CD4-positive, alpha-beta T cell treated with Interleukin-6 for 4 hours (primary cell): ENCODE measurements around the gene ANKS1A.

ENCODE experiments used
- DNase-seq: peaks from one replicate; pipeline ENCODE4 v3.0.0-alpha.2; 2020; ENCODE audit warnings: mixed read lengths

Gene ANKS1A

DNA sequence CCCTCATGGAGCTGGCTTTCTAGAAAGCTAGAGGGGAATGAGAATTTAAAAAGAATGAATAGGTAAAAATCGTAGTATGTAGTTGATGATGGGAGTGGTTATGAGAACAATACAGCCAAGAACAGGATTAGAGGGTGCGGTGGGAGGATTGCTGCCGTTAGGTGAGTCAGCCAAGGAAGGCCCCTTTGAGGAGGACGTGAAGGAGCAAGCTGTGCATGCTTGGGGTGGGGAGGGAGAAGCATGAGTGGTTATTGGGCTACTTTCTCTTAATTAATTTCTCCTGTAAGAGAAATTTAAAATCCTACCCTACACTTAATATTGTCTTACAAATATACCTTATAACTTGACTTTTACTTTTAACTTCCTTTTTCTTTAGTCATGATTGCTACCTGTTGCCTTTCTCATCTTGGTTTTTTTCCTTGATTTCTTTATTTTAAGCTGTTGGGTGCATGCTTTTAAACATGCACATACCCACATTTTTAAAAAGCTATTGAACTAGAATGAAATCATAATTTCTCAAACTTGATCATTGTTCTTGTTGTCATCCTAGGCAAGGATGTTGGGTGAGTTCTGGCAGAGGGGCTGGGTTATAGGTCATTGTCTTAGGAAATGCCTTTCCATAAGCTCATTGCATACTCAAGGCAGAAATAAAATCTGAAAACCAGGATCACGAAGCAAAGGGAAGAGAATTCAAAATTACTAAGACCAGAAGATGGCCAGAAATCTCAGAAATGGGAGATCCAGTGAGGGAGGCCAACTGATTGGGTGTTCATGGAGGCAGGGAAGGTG is 137.6 kb downstream of the ANKS1A start:
- DNase-seq, result no peak

DNA sequence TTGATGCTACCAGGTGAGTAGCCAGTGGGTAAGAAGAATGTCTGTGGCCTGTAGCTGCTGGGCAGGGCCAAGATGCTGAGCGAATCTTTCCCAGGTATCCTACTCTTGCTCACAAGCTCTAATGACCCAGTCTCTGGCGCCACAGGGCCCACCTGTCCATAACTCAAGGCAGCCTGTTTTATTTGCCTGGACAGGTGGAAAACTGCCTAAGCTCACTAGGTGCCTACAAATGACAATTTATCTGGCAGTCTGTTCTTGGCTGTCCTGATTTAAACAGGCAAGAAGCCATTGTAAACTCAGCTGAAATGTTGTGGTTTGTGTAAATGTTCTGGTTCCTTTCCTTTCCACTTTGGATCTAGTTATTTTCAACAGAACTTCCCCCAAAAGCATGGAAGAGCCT is 138.8 kb downstream of the ANKS1A start:
- no peak for DNase-seq

DNA sequence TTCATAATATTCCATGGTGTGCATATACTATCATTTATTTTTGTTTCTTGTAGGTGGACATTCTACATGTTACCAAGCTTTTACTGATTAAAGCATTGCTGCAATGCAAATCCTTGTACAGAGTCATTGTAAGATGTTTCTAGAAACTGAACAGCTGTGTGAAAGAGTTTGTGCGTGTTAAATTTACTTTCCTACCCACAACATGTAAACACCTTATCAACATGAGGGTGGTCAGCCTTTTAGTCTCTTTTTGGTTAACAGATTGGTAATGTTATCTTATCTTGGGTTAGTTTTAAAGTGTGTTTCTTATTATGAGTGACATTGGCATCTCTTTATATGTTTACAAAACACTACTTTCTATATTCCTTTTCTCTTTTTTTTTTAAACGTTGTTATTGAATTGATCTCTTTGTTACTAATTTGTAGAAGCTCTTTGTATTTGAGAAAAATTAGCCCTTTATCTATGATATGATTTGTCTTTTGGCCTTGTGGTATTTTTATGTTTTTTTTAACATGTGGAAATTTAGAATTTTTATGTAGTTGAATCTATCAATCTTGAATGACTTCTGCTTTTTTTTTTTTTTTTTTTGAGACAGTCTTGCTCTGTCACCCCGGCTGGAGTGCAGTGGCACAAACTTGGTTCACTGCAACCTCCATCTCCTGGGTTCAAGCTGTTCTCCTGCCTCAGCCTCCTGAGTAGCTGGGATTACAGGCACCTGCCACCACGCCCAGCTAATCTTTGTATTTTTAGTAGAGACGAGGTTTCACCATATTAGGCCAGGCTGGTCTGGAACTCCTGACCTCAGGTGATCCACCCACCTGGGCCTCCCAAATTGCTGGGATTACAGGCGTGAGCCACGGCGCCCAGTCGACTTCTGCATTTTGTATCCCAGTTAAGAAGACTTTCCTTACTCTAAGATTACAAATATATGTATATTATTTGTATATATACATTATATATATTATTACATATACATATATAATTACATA is 140.0 kb downstream of the ANKS1A start:
- no peak for DNase-seq

DNA sequence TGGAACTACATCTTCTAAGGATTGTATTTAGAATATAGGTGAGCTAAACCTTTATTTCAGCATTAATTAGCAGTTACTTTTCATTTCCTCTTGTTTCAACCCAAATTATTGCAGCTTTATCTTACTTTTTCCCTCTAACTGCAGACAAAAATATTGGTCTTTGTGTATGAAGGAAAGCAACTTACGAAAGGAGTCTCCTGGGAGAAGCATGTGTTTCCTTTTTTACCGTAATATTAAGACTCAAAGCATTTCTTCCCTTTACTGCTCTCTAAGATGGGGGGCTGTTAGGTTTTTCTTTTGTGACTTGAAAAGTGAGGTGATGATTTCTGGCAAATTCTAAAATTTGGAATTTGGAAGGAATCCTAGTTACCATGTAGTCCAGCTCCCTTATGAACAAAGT is 141.0 kb downstream of the ANKS1A start:
- DNase-seq, result no peak

DNA sequence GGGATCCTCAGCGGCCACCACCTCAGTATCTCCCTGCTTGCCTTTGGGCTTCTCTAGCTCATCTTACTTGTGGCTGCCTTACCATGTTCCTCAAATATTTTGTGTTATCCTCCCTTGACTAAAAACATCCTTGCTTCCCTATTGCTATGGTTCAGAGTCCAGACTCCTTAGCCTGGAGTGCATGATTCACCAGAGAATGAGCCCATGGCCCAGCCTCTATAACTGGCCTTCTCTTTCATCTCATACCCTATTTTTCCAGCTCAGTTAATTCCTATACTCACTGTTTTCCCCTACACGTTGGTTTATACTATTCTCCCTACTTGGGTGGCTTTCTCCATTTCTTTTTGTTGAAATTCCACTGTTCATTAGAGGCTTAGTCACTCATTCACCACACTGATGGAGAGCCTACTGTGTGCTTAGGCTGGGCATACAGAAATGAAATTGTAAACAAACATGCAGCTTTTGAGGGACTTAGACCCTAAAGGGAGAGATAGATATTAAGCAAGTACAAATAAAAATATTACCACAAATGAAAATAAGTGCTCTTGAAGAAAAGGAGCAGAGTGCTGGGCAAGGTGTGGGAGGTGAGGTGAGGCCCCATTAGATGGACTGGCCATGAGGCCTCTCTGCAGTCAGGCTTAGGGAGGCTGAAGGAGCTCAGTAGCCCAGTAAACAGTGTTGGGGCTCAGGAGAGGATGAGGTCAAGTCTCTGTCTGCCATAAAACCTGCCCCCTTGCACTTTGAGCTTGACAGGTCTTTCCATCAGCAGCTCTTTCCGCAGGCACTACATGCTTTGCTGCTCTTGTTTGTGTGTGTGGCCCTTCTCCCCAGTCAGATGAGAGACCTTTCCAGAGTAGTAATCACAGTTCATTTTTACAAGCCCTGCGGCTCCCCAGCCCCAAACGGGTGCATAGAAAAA is 142.8 kb downstream of the ANKS1A start:
- no peak for DNase-seq

DNA sequence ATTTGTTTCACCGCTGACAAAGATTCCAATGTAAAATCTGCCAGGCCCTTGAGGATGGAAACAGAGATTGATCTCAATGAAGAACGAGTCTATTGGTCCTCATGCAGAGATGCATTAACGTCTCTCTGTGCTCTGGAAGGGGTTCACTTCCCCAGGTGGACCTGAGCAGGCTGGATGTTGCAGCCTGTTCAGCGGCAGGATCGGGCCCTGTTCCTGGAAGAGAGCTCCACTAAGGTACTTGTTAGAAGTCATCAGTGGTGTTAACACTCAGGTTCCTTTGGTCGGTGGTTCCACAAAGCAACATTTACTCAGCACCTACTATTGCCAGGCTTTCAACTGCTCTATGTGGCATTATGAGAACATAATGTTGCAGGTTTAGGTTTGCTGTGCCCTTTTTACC is 144.6 kb downstream of the ANKS1A start:
- no peak for DNase-seq

DNA sequence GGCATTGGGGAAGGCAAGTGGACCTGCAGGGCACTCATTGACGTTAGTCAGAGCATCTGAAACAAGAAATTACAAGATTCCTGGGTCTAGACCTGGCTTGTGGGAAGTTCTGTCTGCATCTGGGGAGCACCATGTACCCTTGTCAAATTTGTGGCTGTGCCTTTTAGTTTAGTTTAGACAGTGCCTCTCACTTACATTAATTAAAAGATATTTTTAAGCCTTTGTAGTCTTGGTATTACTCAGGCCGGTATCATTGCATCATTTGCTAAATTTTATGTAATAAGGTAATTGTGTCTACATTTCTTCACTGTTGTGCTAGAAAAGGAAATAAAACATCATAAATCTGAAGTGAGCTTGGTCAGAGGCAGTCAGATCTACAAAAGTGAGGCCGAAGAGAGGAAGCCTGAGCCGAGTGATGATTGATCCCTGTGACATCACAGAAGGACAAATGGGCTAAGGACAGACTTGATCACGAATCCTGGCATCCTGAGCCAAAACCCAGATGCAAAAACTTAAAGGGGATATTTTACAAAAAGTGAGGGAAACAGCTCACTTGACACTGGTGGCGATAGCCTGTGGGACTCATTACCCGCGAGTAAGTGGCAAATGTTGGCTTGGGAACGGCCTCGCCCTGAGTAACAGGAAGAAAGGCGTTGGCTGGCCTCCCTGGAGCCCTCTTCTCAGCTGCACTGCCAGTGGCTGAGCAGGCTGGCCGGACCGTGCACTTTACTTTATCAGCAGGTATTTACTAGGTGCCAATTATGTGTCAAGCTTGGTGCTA is 145.5 kb downstream of the ANKS1A start:
- DNase-seq, result no peak

DNA sequence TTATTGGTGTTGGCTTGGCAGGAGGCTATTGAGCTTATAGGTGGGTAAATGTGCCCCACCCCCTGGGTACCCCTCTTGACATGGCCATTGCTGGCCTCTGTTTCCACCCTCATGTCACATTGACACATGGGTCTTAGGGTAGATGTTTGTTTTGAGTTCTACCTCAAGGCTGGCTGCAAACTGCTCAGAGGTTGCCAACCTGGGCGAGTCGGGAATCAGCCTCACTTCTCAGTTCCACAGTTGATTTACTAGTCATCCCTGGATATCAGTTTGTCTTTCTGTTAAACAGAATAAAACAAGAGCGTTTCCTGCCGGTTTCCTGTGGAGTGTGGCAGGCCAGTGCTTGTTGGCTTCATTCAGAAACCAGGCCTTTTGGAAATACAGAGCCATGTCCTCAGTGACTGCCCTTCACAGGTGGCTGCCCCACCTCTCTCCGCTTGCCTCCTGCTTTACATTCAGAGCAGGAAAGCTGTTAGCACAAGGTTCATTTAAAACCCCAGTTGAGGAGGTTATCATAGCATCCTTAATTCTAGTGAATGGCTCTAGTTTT is 146.5 kb downstream of the ANKS1A start:
- no peak for DNase-seq

DNA sequence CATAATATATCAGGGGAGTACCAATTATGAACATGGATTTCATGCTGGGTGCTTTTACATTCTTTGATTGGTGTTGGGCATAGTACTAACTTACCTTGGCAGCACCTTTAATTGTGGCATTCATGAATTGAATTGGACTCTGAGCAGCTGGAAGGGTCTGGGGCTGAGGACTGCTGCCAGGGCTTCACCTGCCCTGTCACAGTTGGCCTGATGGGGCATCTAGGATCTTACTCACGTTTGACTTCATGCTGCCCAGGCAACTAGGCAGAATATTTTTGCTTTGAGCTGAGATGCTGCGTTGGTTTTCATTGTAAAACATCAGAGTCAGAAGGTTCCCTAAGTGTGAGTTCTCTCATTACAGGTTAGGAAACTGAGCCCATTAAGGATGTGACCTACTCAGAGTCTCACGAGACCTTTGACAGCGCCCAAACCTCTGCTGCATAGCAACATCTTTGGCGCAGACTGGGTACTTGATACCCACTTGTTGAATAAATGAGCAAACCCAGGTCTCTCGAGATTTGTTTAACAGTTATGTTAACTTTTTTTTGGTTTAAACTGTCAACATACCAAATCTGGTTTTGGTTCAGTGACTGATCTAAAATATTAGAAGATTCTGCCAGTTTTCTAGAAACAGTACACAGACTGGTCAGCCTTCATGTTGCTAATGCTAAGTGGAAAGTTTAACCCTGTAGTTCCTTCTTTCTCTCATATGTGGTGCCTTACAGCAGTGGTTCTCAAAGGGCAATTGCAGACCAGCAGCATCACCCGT is 147.2 kb downstream of the ANKS1A start:
- no peak for DNase-seq

DNA sequence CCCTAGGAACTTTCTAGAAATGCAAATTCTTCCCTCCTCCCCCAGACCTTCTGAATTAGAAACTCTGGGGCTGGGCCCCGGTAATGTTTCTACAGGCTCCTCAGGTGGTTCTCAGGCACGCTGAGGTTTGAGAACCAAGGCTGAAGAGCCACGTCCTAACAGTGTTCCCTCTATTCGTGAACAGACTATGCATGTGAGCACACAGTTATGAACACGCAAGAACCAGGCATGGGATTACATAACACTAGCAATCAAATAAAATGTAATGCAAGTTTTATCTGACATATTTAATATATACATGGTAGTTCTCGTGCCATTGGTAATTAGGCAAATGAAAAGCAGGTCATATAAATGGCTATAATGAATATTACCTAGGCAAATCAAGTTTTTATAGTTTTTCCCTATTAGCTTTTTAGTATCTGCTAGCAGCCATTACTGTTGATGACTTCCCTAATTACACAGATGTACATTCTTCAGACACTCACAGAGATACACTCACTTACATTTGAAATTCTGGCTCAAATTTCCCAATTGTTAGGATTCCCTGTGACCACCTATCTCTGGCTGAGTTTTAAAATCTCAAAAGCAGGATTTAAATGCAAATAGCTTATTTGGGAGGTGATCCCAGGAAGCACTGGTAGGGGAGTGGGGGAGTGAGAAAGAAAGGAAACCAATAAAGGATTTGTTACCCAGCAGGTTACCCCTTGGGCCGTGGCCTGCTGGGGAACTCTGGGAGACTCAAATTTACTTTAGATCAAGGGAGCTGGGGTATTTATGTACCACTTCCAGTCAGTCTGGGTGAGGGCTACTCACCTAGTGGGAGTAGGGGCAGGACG is 148.0 kb downstream of the ANKS1A start:
- no peak for DNase-seq

DNA sequence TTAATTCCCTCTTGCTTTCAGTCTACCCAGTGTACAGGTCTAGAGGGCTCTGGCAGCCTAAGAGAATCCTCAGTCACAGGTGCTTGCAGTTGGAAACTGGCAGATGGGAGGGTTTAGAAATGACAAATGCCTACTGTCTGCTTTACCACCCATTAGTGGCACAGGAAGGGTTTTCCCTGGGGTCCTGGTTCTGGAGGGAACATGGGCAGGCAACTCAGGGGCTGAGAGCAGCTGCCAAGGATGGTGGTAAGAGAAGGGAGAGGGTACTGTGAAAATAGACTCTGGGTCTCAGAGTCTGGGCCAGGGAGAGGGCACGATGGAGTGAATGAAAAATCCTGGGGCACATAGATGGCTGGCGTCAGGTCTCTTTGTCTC is 148.6 kb downstream of the ANKS1A start:
- DNase-seq, result no peak

DNA sequence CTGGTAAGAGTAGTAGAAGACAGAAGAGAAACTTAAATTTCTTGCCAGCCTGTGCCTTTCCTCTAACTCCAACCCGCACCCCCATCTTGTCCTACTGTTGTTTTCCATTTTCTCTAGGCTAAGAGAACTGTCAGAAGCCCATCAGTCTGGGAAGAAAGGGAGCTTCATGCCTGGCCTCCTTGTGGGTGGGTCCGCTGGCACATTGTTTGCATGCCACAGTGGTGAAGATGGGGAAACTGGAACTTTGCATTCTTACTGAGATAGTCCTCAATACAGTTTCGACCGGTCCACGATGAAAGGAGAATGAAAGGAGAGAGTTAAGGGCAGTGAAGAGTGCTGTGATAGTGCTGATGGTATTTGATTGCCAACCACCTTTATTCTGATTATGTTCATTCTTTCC is 149.0 kb downstream of the ANKS1A start:
- DNase-seq, result no peak

DNA sequence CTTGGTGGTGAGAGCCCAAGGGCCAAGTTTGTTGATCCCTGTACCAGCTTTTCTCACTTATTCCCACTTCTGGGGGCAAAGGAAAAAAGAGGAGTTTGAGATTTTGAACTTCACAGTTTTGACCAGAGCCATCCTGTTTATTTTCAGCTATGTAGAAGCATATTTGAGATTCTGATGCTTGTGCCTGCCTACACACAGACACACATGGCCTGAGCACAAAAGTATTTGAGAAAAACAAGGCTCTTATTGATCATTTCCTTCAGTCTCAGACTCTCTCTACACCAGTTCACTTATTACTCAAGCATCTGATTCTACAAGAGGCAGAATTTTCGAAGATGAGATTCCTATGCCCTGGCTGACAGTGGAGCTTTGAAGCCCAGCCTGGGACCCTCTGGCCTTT is 151.3 kb downstream of the ANKS1A start:
- no peak for DNase-seq

DNA sequence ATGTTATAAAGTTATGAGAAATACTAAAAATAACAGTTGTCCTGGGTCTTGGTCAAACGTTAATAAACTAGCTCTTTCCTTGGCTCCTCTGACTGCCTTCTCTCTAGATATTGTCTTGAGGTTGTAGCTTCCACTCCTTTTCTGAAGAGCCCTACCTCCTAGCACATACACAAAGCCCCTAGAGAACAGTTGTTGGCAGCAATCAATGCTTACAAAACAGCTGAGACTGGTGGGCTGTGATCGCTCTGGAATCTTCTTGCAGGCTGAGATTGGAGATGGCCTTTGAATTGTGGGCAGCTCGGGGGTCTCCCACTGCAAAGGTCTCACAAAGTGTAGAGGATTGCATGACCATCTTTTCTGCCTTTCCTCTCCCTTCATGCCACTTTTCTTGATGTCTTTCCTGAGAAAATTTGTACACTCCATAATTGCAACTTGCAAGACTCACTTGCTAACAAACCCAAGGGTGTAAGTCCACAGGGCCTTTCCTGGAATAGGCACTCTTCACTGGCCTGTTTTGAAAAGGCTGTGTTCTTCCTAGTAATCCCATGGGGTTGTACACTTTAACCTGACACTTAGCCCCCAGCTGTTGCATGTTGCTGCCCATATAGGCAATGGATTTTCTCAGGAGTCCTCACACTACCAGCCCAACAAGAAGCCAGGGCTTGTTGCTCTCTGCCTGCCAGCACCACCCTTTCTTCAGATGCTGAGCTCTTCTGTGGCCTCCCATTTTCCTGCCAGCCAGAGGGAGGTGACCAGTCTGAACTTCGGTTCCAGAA is 152.2 kb downstream of the ANKS1A start:
- DNase-seq, result no peak

DNA sequence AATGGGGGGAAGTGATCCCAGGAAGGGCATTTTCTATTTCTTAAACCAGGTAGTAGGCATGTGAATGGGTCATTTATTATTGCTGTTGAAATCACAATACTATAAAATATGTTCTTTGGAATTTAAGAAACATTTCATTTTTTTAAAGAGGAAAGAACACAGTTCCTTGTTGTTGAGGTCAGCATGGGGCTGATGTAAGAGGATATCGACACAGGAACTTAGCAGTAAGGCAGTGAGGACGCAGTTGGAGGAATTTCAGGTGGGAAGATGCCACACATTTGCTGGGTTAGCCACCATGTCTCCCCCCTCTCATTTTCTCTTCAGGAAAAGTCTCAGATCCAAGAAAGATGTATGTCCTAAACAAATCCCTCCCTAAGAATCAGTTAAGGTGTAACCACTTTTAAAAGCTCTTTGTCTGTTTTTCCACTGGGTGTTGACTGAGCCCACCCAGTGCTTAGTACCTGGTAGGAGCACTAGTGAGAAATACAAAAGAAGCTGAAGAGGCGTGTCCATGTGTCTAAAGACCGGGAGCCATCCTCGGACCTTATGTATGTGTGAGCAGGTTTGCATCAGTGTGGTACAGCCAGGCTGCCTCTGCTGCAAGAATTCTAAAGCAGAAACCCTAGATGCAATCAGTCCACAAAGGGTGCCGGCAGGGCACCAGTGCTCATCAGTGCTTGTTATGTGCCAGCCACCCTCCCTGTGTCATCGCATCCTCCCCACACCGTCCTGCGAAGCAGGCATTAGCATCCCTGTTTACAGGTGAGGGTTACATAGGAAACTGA is 153.2 kb downstream of the ANKS1A start:
- no peak for DNase-seq

DNA sequence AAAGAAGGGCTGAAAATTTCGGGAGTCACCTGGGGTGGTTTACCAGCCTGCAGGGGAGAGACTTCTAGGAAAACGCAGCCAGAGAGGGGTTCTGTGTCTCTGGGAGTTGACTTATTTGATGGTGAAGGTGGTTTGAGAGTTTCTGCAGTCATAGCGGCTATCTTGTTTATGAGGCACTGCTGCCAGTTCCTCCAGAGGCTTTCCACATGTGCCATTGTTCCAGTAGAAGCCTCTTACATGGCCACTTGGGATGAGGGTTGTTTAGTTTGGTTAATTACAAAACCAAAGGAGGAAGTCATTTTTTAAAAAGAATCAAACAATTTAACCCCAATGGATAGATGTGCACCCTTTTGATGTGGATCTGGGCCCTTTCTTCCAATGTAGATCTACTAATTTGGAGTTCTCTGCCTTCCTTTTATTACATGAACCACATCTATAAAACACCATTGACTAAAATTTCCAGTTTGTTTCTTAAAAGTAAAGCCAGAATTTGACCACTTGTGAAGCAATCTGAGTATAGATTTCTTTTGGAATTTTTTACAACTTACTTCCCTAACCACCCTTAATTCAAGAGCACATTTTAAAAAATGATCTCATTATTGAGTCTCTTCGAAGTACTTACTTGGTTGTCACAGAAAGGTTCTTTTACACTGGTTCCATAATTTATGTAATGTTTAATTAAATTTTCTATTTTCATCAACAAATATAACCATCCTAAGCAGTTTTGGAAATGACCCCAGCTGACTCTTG is 154.5 kb downstream of the ANKS1A start:
- no peak for DNase-seq

DNA sequence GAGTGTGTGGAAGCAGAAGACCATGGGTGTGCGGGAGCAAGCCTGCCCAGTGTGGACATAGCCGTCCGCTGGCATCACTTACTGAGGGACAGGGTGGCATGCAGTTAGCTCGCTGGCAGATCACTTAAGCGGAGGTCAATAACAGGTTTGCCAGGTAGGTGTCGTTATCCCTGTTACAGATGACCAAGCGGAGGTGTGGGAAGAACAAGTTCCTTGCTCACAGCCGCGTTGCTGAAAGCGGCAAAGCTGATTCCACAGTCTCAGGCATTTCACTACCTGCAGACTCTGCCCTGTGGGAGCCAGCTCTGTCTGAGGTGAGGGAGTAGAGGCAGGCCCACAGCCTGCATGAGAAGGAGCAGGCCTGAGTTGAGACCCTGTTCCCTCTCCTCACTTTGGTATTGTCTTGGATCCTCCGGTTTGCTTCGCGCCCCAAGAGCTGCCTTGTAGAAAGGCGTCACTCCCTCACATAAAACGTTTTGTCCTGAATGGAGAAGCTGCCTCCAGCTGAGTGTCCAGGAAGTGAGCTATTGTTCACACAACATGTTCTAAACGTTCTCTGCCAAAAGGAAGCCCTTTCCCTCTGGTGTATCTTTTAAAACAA is 155.2 kb downstream of the ANKS1A start:
- no peak for DNase-seq
